Neuron (in vitro differentiated cells): ENCODE data around the gene AGBL5.

Source experiments
- H2AFZ ChIP-seq: one replicate; pipeline ENCODE4 v1.6.1; 2013; ENCODE audit warnings: low read depth, mild to moderate bottlenecking, inconsistent platforms, low read length, moderate library complexity
- H3K27me3 ChIP-seq: one replicate; pipeline ENCODE4 v1.6.1; 2013; ENCODE audit warnings: low read length; ENCODE audit not compliant: insufficient read depth
- H3K36me3 ChIP-seq: one replicate; pipeline ENCODE4 v1.6.1; 2013; ENCODE audit warnings: low read length; ENCODE audit not compliant: insufficient read depth
- H3K4me1 ChIP-seq: one replicate; pipeline ENCODE4 v1.6.1; 2013; ENCODE audit warnings: low read length; ENCODE audit not compliant: insufficient read depth
- H3K4me3 ChIP-seq: 2 replicates; pipeline ENCODE4 v1.5.1; 2013; ENCODE audit warnings: mild to moderate bottlenecking, low read length, moderate library complexity
- H3K9me3 ChIP-seq: one replicate; pipeline ENCODE4 v1.6.1; 2013; ENCODE audit warnings: low read length

Gene AGBL5, protein sequence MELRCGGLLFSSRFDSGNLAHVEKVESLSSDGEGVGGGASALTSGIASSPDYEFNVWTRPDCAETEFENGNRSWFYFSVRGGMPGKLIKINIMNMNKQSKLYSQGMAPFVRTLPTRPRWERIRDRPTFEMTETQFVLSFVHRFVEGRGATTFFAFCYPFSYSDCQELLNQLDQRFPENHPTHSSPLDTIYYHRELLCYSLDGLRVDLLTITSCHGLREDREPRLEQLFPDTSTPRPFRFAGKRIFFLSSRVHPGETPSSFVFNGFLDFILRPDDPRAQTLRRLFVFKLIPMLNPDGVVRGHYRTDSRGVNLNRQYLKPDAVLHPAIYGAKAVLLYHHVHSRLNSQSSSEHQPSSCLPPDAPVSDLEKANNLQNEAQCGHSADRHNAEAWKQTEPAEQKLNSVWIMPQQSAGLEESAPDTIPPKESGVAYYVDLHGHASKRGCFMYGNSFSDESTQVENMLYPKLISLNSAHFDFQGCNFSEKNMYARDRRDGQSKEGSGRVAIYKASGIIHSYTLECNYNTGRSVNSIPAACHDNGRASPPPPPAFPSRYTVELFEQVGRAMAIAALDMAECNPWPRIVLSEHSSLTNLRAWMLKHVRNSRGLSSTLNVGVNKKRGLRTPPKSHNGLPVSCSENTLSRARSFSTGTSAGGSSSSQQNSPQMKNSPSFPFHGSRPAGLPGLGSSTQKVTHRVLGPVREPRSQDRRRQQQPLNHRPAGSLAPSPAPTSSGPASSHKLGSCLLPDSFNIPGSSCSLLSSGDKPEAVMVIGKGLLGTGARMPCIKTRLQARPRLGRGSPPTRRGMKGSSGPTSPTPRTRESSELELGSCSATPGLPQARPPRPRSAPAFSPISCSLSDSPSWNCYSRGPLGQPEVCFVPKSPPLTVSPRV

GRCh38 chr2:27050996-27051901 is at the start of gene AGBL5:
TSS of gene AGBL5 (plus strand) at chr2:27051668. CDS start at chr2:27052959, 1,291 bp downstream.
- peaks cover 33% of the 10 kb centered on the region for H3K36me3 ChIP-seq
- H3K4me1 ChIP-seq: peaks cover 16% of the 10 kb centered on the region
- H2AFZ ChIP-seq: peak within 1 kb of the TSS; percentile 86
- H3K9me3 ChIP-seq: no peaks in the 10 kb centered on the region
- peak within 1 kb of the TSS; percentile 75 for H3K4me3 ChIP-seq
- H3K27me3 ChIP-seq: no peaks in the 10 kb centered on the region

DNA sequence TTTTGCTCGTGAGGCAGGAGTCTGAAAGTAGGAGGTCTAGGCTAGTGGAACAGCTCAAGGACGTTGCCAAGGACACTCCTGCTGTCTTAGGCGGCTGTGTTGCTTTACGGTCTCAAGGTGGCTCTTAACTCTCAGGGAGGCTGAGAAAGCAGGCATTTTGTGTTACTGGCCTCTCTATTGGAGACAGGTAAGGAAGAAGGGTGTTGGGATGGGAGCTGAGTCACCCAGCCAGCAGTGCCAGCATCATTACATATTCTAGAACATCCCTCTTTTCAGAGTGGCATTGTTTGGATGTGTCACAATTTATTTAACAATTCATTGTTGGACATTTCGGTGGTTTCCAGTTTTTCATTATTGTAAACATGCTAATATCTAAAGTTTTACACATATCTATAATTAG is 49.5 kb upstream of the AGBL5 start:
- Histone ChIP-seq H3K27me3 (no peaks in the 10 kb centered on the region), H3K4me3 (no peak overlapping the region), H3K4me1 (no peaks in the 10 kb centered on the region), H3K9me3 (no peaks in the 10 kb centered on the region), H2AFZ (no peak overlapping the region), H3K36me3 (no peaks in the 10 kb centered on the region)

DNA sequence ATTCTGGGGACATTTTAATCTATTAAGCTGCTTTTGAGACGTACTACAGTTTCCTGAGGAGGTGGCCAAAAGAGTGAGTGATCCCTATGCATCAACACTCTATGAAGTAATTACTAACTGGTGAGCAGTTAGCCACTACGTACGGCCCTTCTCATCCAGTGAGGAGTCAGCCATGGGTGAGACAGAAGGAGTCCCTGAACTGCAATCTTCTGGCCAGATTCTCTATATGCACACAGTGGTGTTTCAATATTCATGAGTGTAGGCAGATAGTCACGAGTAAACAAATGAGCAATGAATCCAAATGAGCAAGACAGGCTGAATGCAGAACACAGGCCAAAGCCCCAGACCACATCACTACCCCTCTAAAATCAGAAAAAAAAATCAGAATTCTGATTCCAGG is 48.5 kb upstream of the AGBL5 start:
- Histone ChIP-seq H3K27me3 (no peaks in the 10 kb centered on the region), H3K9me3 (no peaks in the 10 kb centered on the region), H2AFZ (no peak overlapping the region), H3K4me1 (no peaks in the 10 kb centered on the region), H3K36me3 (no peaks in the 10 kb centered on the region), H3K4me3 (no peak overlapping the region)

DNA sequence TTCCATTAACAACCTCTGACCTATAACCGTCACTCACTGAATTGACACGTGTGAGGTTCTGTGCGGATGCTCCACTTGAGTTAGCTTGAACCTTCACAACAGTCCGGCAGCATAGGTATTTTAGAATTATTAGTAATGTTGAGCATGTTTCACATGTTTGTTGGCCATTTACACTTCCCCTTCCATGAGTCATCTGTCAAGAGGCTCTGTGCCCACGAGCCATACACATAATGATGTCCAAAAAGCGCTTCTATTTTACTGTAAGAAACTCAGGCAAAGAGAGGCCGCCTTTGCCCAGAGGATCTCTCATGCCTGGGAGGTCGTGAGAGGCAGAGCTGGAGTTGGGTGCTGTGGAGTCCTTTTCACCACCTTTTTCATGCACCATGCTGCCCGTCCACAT is 47.6 kb upstream of the AGBL5 start:
- no peak overlapping the region for H2AFZ ChIP-seq
- H3K4me1 ChIP-seq: no peaks in the 10 kb centered on the region
- no peak overlapping the region for H3K4me3 ChIP-seq
- H3K36me3 ChIP-seq: no peaks in the 10 kb centered on the region
- H3K9me3 ChIP-seq: no peaks in the 10 kb centered on the region
- H3K27me3 ChIP-seq: no peaks in the 10 kb centered on the region

GRCh38 chr2:27006602-27007415 is 44.7 kb upstream of the AGBL5 start:
- Histone ChIP-seq H3K27me3 (no peaks in the 10 kb centered on the region), H3K4me1 (no peaks in the 10 kb centered on the region), H2AFZ (no peak overlapping the region), H3K36me3 (no peaks in the 10 kb centered on the region), H3K9me3 (no peaks in the 10 kb centered on the region), H3K4me3 (no peak overlapping the region)

DNA sequence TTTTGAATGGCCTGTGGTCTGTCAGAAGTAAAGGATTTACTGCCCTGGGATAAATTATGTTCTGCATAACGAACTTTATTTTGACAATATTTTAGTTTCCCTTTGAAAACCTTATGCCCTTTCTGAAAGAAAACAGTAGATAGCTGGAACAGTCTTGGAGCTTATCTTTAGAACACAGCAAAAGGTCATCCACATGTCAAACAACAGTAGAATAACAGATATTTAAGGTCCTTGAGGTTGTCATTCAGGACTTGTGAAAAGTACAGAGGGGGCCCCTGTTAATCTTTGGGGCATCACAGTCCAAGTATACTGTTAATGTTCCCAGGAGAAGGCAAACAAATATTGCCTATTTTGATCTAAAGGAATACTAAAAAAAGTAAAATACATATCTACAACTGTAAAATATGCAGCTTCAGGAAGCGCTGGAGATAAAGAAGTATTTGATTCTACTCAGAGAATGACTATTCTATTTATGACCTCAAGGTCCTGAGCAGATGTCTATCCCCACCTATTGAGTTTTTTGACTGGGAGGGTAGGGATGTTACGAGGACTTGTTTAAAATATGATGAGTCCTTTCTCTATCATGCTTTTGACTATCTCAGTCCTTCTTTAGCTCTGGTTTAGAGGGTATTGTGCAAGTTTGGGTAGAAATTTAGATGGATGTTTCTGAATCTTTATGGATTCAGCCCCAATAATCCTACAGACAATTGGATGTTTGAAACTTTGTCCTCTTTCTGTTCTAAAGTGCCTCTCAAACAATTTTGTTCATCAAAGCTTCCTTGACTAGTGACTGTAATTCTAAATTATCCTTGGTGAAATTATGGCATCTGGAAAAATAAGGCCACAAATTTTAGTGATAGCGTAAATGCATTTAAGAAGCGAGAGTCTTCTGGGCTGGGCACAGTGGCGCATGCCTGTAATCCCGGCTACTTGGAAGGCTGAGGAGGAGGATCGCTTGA is 43.8 kb upstream of the AGBL5 start:
- H2AFZ ChIP-seq: no peak overlapping the region
- no peak overlapping the region for H3K4me3 ChIP-seq
- no peaks in the 10 kb centered on the region for H3K9me3 ChIP-seq
- no peaks in the 10 kb centered on the region for H3K4me1 ChIP-seq
- no peaks in the 10 kb centered on the region for H3K27me3 ChIP-seq
- H3K36me3 ChIP-seq: no peaks in the 10 kb centered on the region

- H3K36me3 ChIP-seq: no peaks in the 10 kb centered on the region
- no peaks in the 10 kb centered on the region for H3K27me3 ChIP-seq
- no peak overlapping the region for H2AFZ ChIP-seq
- no peaks in the 10 kb centered on the region for H3K9me3 ChIP-seq
- H3K4me1 ChIP-seq: no peaks in the 10 kb centered on the region
- no peak overlapping the region for H3K4me3 ChIP-seq
Measured at GRCh38 chr2:27008678-27009077, 42.8 kb upstream of the AGBL5 start.

DNA sequence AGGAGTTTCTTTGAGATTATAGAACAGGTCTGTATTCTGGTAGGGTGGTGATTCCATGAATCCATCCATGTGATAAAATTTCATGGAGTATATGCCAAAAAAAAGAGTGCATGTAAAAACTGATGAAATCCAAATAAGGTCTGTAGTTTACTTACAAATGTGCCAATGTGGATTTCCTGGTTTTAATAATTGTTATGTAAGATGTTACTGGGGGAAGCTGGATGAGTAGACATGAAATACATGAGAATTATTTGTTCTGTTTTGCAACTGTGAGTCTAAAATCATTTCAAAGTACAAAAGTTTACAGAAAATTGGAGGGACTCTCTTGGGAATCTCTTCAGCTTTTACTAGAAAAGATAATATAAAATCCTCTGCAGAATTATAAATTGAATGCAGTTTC is 42.4 kb upstream of the AGBL5 start:
- Histone ChIP-seq H3K4me1 (no peaks in the 10 kb centered on the region), H3K27me3 (no peaks in the 10 kb centered on the region), H3K4me3 (no peak overlapping the region), H3K36me3 (no peaks in the 10 kb centered on the region), H2AFZ (no peak overlapping the region), H3K9me3 (no peaks in the 10 kb centered on the region)

GRCh38 chr2:27009716-27010115 is 41.8 kb upstream of the AGBL5 start:
- Histone ChIP-seq H3K9me3 (no peaks in the 10 kb centered on the region), H3K4me3 (no peak overlapping the region), H3K36me3 (no peaks in the 10 kb centered on the region), H3K4me1 (no peaks in the 10 kb centered on the region), H3K27me3 (no peaks in the 10 kb centered on the region), H2AFZ (no peak overlapping the region)

- H2AFZ ChIP-seq: no peak overlapping the region
- H3K4me3 ChIP-seq: no peak overlapping the region
- H3K9me3 ChIP-seq: no peaks in the 10 kb centered on the region
- peaks cover 3% of the 10 kb centered on the region for H3K36me3 ChIP-seq
- no peaks in the 10 kb centered on the region for H3K4me1 ChIP-seq
- no peaks in the 10 kb centered on the region for H3K27me3 ChIP-seq
Measured at GRCh38 chr2:27010139-27010538, 41.3 kb upstream of the AGBL5 start.

GRCh38 chr2:27013738-27014137 is 37.7 kb upstream of the AGBL5 start:
- H3K27me3 ChIP-seq: no peaks in the 10 kb centered on the region
- H3K9me3 ChIP-seq: no peaks in the 10 kb centered on the region
- no peaks in the 10 kb centered on the region for H3K4me1 ChIP-seq

More at GRCh38 chr2:27013738-27014137, 37.7 kb upstream of the AGBL5 start:
- Histone ChIP-seq H2AFZ (no peak overlapping the region), H3K36me3 (peaks cover 3% of the 10 kb centered on the region), H3K4me3 (no peak overlapping the region)
